ENCODE results near the gene DIPK1A. TPM values are rescaled to one million over a fixed set of nuclear protein-coding genes. Genes with fewer than 3 reads are reported as not detected.

DIPK1A gene
- total RNA-seq, 1 experiment from 2014 or later = 1.2 TPM

DNA sequence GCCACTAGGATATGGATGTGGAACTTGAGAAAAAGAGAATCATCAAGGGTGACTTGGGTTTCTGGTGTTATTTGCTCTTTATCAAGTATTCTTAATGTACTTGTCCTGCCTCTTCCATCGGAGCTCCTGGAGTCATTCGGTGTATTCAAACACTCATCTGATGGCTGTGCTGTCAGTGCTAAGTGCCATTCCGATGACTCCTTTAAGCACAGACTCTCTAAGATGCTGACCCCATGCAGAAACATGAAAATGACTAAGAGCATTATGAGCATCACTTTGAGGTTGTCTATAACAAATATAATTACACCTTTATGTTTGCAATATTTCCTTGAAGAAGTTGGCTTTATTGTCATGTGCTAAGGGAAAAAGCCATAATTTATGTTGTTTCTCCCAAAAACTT is 140.7 kb downstream of the DIPK1A start:
- in situ Hi-C loops (cut with HindIII; ENCODE audit: low pct_unique_long_range_greater_than_20kb, low sequenced_read_pairs) = no loop called here
- POLR2A ChIA-PET = no interaction called here
- Histone ChIP-seq H3K27ac (ENCODE audit: low read length) (no peak overlapping the region), H3K36me3 (ENCODE audit: control insufficient read depth, insufficient read depth, low read length) (no peaks in the 10 kb centered on the region), H3K27me3 (ENCODE audit: control insufficient read depth, insufficient read depth, low read length) (no peaks in the 10 kb centered on the region), H3K4me1 (ENCODE audit: control insufficient read depth, insufficient read depth, low read length) (no peaks in the 10 kb centered on the region), H3K9me3 (ENCODE audit: control insufficient read depth, insufficient read depth, low read depth, low read length) (no peaks in the 10 kb centered on the region), H3K4me3 (ENCODE audit: low read depth in 2 of 2, low read length in 2 of 2) (no peak overlapping the region)
- CTCF ChIA-PET = no interaction called here
- TF ChIP-seq, protein P1, sequence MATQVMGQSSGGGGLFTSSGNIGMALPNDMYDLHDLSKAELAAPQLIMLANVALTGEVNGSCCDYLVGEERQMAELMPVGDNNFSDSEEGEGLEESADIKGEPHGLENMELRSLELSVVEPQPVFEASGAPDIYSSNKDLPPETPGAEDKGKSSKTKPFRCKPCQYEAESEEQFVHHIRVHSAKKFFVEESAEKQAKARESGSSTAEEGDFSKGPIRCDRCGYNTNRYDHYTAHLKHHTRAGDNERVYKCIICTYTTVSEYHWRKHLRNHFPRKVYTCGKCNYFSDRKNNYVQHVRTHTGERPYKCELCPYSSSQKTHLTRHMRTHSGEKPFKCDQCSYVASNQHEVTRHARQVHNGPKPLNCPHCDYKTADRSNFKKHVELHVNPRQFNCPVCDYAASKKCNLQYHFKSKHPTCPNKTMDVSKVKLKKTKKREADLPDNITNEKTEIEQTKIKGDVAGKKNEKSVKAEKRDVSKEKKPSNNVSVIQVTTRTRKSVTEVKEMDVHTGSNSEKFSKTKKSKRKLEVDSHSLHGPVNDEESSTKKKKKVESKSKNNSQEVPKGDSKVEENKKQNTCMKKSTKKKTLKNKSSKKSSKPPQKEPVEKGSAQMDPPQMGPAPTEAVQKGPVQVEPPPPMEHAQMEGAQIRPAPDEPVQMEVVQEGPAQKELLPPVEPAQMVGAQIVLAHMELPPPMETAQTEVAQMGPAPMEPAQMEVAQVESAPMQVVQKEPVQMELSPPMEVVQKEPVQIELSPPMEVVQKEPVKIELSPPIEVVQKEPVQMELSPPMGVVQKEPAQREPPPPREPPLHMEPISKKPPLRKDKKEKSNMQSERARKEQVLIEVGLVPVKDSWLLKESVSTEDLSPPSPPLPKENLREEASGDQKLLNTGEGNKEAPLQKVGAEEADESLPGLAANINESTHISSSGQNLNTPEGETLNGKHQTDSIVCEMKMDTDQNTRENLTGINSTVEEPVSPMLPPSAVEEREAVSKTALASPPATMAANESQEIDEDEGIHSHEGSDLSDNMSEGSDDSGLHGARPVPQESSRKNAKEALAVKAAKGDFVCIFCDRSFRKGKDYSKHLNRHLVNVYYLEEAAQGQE (IDR thresholded peaks at IDR 0.05; ENCODE audit: insufficient read depth in 1 of 2, low read depth in 2 of 2, low read length in 1 of 2) = no peak
- no peak for TF ChIP-seq POLR2AphosphoS5 (IDR thresholded peaks at IDR 0.05; ENCODE audit: low read depth, low read length)
- TF ChIP-seq, protein P2, sequence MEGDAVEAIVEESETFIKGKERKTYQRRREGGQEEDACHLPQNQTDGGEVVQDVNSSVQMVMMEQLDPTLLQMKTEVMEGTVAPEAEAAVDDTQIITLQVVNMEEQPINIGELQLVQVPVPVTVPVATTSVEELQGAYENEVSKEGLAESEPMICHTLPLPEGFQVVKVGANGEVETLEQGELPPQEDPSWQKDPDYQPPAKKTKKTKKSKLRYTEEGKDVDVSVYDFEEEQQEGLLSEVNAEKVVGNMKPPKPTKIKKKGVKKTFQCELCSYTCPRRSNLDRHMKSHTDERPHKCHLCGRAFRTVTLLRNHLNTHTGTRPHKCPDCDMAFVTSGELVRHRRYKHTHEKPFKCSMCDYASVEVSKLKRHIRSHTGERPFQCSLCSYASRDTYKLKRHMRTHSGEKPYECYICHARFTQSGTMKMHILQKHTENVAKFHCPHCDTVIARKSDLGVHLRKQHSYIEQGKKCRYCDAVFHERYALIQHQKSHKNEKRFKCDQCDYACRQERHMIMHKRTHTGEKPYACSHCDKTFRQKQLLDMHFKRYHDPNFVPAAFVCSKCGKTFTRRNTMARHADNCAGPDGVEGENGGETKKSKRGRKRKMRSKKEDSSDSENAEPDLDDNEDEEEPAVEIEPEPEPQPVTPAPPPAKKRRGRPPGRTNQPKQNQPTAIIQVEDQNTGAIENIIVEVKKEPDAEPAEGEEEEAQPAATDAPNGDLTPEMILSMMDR (IDR thresholded peaks at IDR 0.05) = no peak
- TF ChIP-seq TCF7L2 (IDR thresholded peaks at IDR 0.05; ENCODE audit: low read depth, low read length) = no peak
- TF ChIP-seq SIN3A (IDR thresholded peaks at IDR 0.05; ENCODE audit: borderline replicate concordance, insufficient read depth, low read depth, low read length) = no peak
- intact Hi-C loops (cut with micrococcal nuclease; ENCODE audit: unreplicated experiment) = no loop called here
- no peak for ATAC-seq
- no TSS peak for BruUV-seq (replicated peaks)
- DNase-seq (ENCODE audit: low read depth, low spot score) = no peak

GRCh38 chr1:92820024-92820423 is 141.2 kb downstream of the DIPK1A start:
- no TSS peak for BruUV-seq (replicated peaks)
- TF ChIP-seq, protein P2 (IDR thresholded peaks at IDR 0.05) = no peak
- TF ChIP-seq SIN3A (IDR thresholded peaks at IDR 0.05; ENCODE audit: borderline replicate concordance, insufficient read depth, low read depth, low read length) (no peak), POLR2AphosphoS5 (IDR thresholded peaks at IDR 0.05; ENCODE audit: low read depth, low read length) (no peak), TCF7L2 (IDR thresholded peaks at IDR 0.05; ENCODE audit: low read depth, low read length) (no peak)
- TF ChIP-seq, protein P1 (IDR thresholded peaks at IDR 0.05; ENCODE audit: insufficient read depth in 1 of 2, low read depth in 2 of 2, low read length in 1 of 2) = no peak
- no peak overlapping the region for H3K4me3 ChIP-seq (ENCODE audit: low read depth in 2 of 2, low read length in 2 of 2)
- no peaks in the 10 kb centered on the region for H3K9me3 ChIP-seq (ENCODE audit: control insufficient read depth, insufficient read depth, low read depth, low read length)
- in situ Hi-C loops (cut with HindIII; ENCODE audit: low pct_unique_long_range_greater_than_20kb, low sequenced_read_pairs) = no loop called here
- DNase-seq (ENCODE audit: low read depth, low spot score) = no peak
- no peak for ATAC-seq
- intact Hi-C loops (cut with micrococcal nuclease; ENCODE audit: unreplicated experiment) = no loop called here
- POLR2A ChIA-PET = no interaction called here
- H3K27me3 ChIP-seq (ENCODE audit: control insufficient read depth, insufficient read depth, low read length) = no peaks in the 10 kb centered on the region
- CTCF ChIA-PET = no interaction called here
- H3K4me1 ChIP-seq (ENCODE audit: control insufficient read depth, insufficient read depth, low read length) = no peaks in the 10 kb centered on the region
- no peaks in the 10 kb centered on the region for H3K36me3 ChIP-seq (ENCODE audit: control insufficient read depth, insufficient read depth, low read length)
- no peak overlapping the region for H3K27ac ChIP-seq (ENCODE audit: low read length)

All from Panc1 (cell line).